ENCODE data around the gene RNF145.

GRCh38 chr5:159243385-159243784 is 34.0 kb upstream of the RNF145 start:
- TF ChIP-seq CTCF (IDR thresholded peaks at IDR 0.05) (no peak), ZFX (IDR thresholded peaks at IDR 0.05; ENCODE audit: borderline replicate concordance) (no peak)
